LoVo (cell line): ENCODE measurements around the gene CDH15.
"Not testable (repeated sequence)": the region's sequence is repeated elsewhere in the genome, so short reads cannot be mapped to it uniquely, and the experiment has no call there.

Experiments used
- DNase-seq: peaks from one replicate; pipeline ENCODE4 v3.0.0-alpha.2; 2016; ENCODE audit warnings: low spot score

CDH15 gene

DNA sequence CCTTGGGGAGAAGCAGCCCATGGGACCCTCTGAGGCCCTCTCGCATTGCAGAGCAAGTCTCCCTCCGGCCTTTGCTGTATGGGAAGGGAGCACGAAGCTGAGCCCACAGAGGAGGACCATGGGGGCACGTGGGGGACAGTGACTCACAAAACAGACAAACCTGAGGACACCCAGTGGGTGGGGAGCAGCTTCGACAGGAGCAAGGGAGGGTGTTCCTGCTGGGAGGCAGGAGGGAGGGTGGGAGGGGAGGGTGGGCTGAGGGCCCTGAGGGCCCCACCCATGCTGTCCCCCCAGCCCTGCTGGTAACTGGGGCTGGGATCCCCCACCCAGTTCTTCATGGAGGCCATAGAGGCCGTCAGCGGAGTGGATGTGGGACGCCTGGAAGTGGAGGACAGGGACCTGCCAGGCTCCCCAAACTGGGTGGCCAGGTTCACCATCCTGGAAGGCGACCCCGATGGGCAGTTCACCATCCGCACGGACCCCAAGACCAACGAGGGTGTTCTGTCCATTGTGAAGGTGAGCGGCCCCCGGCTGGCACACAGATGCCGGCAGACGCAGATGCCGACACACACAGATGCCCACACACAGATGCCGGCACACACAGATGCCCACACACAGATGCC lies 16.3 kb downstream of the CDH15 start:
- no peak for DNase-seq

DNA sequence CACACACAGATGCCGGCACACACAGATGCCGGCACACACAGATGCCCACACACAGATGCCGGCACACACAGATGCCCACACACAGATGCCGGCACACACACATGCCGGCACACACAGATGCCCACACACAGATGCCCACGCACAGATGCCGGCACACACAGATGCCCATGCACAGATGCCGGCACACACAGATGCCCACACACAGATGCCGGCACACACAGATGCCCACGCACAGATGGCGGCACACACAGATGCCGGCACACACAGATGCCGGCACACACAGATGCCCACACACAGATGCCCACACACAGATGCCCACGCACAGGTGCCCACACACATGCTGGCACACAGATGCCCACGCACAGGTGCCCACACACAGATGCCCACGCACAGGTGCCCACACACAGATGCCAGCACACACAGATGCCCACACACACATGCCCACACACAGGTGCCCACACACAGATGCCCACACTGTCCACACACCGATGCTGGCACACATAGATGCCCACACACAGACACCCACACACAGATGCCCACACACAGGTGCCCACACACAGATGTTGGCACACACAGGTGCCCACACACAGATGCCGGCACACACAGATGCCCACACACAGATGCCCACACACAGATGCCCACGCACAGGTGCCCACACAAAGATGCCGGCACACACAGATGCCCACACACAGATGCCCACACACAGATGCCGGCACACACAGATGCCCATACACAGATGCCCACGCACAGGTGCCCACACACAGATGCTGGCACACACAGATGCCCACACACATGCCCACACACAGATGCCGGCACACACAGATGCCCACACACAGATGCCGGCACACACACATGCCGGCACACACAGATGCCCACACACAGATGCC lies 17.2 kb downstream of the CDH15 start:
- not testable (repeated sequence) for DNase-seq

GRCh38 chr16:89189358-89190025 lies 17.9 kb downstream of the CDH15 start:
- DNase-seq = no peak

GRCh38 chr16:89190150-89190958 lies 18.8 kb downstream of the CDH15 start:
- no peak for DNase-seq

DNA sequence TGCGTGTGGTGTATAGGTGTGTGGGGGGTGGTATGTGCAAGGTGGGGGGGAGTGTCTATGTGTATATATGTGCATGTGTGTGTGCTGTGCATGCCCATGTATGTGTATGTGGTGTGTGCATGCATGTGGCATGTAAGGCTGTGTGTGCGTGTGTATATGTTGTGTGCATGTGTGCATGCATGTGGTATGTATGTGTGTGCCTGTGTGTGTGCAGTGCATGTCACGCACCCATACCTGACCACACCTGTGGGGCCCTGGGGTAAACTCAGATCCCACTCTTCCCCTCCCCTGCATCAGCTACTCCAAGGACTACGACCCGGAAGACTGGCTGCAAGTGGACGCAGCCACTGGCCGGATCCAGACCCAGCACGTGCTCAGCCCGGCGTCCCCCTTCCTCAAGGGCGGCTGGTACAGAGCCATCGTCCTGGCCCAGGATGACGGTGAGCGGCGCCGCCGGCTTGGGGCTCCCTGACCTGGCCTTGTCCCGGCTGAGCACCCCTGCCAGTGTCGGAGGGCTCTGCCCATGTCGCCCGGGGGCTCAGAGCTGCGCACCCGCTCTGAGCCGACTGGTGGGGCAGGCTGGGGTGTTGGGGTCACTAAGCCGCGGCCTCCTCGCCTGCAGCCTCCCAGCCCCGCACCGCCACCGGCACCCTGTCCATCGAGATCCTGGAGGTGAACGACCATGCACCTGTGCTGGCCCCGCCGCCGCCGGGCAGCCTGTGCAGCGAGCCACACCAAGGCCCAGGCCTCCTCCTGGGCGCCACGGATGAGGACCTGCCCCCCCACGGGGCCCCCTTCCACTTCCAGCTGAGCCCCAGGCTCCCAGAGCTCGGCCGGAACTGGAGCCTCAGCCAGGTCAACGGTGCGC lies 19.7 kb downstream of the CDH15 start:
- no peak for DNase-seq

DNA sequence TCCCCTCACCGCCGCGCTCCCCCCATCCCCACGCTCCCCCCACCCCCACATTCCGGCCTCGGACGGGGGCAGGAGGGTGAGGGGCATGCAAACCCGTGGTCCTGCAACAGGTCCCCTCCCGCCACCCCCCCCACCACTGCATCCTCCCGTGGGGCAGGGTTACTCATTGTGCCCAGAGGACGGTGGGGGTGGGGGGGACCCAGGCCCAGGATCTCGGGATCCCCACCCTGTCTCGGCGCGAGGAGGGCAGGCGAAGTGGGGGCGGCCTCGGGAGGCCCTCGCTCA lies 20.3 kb downstream of the CDH15 start:
- no peak for DNase-seq

DNA sequence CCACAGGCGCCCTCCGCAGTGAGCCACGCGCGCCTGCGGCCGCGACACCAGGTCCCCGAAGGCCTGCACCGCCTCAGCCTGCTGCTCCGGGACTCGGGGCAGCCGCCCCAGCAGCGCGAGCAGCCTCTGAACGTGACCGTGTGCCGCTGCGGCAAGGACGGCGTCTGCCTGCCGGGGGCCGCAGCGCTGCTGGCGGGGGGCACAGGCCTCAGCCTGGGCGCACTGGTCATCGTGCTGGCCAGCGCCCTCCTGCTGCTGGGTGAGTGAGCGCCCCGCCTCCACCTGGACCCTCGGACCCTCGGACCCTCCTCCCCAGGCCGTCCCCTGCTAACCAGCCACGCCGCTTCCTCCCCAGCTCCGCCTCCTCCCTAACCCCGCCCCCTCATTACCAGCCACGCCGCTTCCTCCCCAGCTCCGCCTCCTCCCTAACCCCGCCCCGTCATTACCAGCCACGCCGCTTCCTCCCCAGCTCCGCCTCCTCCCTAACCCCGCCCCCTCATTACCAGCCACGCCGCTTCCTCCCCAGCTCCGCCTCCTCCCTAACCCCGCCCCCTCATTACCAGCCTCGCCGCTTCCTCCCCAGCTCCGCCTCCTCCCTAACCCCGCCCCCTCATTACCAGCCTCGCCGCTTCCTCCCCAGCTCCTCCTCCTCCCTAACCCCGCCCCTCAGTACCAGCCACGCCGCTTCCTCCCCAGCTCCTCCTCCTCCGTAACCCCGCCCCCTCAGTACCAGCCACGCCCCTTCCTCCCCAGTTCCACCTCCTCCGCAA lies 20.8 kb downstream of the CDH15 start:
- peak; percentile 70 for DNase-seq

DNA sequence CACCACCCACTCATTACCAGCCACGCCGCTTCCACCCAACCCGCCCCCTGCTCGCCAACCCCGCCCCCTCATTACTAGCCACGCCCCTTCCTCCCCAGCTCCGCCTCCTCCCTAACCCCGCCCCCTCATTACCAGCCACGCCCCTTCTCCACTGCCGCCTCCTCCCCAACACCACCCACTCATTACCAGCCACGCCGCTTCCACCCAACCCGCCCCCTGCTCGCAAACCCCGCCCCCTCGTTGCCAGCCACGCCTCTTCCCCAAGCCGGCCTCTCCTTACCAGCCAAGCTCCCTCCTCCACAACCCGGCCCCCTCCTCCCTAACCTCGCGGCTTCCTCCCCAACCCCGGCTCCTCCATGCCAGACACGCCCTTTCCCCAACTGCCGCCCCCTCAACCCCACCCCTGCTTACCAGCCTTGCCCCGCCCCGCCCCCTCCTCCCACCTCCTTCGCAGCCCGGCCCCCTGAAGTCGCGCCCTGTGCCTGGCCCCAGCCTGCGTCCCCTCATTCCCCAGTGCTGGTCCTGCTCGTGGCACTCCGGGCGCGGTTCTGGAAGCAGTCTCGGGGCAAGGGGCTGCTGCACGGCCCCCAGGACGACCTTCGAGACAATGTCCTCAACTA lies 21.5 kb downstream of the CDH15 start:
- peak; percentile 50 for DNase-seq

DNA sequence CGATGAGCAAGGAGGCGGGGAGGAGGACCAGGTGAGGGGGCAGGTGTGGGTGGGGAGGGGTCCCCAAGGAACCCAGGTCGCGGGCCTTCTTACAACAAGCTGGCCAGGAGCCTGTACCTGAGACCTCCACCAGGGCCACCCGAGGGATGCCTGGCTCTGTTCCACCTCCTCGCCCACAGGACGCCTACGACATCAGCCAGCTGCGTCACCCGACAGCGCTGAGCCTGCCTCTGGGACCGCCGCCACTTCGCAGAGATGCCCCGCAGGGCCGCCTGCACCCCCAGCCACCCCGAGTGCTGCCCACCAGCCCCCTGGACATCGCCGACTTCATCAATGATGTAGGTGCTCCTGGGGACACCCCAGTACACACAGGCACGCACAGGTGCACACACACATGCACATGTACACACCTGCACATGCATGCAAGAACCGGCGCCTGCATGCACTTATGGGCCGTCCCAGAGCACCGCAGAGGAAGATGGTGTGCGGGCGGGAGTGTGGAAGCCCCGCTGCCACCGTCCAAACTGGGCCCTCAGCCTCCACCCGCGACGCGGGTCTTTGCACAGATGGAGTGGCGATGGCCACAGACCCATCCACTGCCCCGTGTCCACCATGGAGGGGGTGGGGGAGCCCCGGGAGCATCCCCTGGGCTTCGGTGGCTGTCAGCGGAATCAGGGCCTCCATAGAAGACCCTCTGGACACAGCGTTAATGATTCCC lies 22.2 kb downstream of the CDH15 start:
- DNase-seq = no peak

DNA sequence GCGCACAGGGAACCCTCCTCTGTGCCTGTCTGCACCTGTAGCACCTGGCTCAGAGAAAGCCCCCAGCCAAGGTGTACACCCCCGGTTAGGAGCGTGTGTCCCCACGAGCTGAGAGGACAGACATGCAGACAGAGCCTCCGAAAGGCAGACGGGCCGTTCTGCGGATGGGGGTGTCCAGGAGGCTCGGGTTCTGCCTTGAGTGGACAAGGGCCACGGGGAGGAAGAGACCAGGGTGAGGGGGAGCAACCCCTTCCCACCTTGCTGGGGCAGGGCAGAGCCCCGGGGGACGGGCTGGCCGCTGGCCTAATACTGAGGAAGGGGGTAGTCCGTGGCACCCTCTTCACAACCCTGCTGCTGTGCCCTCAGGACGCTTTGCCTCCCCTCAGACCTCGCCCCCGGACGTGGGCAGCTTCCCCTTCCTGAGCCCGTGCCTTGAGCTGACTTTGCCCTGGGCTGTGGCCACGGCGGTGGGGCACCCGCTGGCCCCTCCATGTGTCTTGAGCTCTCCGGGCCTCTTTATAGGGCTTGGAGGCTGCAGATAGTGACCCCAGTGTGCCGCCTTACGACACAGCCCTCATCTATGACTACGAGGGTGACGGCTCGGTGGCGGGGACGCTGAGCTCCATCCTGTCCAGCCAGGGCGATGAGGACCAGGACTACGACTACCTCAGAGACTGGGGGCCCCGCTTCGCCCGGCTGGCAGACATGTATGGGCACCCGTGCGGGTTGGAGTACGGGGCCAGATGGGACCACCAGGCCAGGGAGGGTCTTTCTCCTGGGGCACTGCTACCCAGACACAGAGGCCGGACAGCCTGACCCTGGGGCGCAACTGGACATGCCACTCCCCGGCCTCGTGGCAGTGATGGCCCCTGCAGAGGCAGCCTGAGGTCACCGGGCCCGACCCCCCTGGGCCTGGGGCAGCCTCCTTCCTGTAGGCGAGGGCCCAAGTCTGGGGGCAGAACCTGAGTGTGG lies 23.1 kb downstream of the CDH15 start:
- DNase-seq = no peak

DNA sequence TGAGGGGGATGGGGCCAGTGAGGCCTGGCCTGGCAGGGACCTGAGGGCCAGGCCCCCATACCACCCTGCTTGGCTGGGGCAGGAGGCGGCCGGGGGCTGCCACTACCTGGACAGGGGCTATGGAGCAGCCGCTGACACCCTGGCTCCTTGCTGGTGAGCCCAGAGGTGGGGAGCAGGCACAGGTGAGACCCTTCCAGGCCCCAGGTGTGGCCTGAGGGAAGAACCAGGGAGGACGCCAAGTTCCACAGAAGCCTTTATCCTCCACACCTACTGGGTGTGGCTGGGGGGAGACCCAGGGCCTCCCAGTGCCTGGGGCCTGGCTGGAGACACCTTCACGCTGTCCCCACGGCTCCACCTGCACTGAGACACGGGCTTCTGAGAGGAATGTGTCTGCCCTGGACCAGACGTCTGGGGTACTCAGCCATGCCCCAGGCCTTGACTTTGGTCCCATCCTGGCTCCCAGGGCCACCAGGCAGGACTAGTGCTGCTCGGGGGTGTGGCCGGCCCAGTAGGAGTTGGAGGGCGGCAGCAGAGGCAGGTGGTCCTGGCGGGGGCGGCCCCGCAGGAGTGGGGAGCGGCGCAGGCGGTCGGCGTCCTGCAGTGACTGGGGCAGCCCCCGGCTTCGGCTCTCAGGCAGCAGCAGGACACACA lies 24.1 kb downstream of the CDH15 start:
- no peak for DNase-seq

DNA sequence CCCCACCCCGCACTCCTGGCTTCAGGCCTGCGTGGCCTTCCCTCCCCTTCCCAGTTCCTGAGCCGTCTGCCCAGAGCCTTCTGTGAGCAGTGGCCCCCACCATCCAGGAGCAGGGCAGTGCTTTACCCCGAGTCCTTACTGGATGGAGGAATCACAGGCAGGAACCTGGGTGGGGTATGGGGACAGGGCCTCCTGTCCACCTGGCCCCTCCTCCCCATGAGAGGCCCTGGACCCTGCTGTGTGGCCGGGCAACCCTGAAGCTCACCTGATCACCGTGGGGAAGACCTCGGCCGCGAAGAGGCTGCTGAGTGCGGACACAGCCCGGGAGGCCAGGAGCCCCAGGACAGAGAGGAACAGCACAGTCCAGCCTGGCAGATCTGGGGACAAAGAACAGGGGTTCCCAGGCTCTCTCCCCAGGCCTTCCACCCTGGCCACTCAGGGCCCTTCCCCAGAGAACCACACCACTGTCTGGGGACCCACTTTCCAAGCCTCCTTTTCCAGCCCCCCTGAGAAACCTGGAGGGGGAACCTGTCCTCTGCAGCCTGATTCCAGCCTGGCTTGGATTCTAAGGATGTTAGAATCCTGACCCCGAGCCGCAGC lies 25.6 kb downstream of the CDH15 start:
- no peak for DNase-seq

DNA sequence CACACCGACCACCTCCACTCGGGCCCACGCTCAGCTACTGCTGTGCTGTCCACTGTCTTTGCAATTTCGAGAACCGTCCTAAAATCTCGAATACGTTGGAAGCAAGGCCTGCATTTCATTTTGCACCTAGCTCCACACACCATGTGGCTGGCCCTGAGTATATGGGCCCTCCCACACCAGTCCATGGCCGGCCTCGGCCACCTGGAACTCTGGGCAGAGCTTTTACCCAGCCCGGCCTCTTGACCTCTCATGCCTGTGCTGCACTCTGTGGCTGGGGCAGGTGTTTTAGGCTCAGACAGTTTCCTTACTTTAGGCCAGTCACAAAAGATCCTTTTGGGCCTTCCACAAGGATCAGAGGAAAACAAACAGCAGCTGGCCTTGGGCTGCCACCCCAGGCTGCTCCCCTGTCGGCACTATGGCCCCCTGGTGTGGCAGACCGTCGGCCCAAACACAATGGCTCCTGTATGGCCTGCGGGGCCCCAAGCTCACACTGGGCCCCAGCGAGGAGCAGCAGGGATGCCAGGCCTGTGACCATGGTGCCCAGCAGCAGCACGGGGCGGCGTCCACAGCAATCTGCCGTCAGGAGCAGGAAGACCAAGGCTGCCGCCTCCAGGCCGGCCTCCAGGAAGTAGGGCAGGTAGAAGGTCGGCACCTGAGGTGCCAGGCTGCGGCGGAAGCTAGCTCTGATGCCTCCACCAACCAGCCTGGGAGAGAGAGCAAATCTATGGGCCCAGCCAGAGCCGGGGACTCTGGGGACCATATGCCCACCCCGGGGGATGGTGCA lies 26.3 kb downstream of the CDH15 start:
- no peak for DNase-seq

DNA sequence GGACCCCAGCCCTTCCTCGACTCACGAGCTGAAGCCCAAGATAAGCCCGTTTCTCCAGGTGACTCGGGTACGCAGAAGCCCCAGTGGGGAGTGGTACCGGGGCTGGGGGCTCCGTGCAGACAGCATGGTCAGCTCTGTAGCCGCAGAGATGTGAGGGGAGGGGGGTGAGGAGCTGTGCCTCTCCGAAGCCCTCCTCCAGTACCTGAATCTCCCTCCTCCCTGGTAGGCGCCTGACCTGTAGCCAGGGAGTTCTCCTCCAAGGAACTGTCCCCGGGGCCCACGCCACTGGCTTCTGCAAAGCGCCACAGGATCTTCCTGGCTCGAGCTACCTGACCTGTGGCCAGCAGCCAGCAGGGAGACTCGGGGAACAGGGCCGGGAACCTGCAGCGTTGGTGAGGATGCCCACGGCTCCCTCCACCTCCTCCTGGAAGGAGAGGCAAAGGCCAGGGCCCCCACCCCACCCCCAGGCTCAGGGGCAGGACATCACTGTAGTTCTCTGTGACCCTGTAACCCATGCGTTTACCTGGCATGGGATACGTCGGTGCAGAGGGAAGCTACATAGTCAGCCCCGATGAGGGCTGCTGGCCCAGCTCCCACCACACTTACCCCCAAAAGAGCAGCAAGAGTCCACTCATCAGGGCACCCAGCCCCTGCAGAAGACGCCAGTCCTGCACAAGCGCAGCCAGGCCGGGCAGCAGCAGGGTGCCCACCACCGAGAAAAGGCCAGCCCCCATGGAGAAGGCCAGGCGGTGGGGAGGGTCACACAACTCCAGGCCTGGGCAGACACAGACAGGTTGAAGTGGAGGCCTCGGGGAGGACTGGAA lies 27.1 kb downstream of the CDH15 start:
- DNase-seq = no peak

DNA sequence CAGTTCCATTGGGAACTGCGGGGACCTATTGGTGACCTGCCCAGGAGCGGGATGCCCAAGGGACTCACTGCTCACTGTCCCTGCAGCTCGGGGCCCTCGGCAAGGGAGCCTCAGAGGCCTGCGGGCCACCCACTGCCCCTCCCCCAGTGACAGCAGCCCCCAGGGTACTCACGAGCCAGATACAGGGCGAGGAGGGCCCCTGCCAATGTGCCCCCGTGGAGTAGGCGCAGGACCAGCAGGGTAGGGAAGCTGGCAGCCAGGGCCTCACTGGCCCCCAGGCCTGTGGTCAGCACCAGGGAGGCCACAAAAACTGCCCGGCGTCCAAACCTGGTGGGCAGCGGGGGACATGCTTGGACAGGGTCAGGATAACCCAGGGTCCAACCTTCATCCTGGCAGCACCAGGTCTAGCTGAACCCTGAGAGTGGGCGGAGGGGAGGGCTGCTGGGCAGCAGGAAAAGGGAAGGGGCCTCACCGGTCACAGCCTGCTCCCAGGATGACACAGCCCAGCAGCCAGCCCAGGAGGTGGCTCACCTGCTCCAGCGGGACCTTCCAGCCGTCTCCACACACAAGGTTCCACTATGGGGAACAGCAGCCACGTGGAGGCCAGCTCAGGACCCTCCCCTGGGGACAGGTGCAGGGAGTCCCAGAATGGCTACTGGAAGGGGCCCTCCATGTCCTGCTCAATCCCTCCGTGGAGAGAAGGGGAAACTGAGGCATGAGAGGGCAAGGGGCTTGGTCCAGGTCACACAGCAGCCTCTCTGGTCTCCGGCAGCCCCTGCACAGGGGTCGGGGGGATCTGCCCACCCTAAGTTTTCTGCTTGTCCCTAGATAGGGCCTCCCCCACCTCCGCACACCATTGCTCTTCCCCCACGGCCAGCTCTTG lies 27.9 kb downstream of the CDH15 start:
- no peak for DNase-seq
